GM12878 (cell line): ENCODE measurements around the gene TRAPPC2.

Experiments
- BHLHE40 ChIP-seq, 2 experiments: fragments of 450-650 bp in 1 of 2; IDR thresholded peaks; 2 replicates each; pipeline ENCODE4 v1.6.1; 2011 to 2017; ENCODE audit warnings: low read depth in 2 of 2, borderline replicate concordance in 1 of 2, improper control_type of control experiment in 1 of 2, low read length in 1 of 2, mild to moderate bottlenecking in 1 of 2
- NR2C2 ChIP-seq: IDR thresholded peaks from 2 replicates; pipeline ENCODE4 v1.6.1; 2011; ENCODE audit warnings: borderline replicate concordance, low read depth; ENCODE audit not compliant: control insufficient read depth, insufficient read length
- ZNF274 ChIP-seq: IDR thresholded peaks from one replicate; pipeline ENCODE4 v1.8.0; 2011; ENCODE audit not compliant: insufficient read length, insufficient read depth
- TF ChIP-seq, protein P1 (sequence below): IDR thresholded peaks from 2 replicates; pipeline ENCODE4 v1.6.1; 2011; ENCODE audit warnings: low read depth, mild to moderate bottlenecking, low read length, moderate library complexity, borderline replicate concordance; ENCODE audit errors: extremely low read depth

DNA sequence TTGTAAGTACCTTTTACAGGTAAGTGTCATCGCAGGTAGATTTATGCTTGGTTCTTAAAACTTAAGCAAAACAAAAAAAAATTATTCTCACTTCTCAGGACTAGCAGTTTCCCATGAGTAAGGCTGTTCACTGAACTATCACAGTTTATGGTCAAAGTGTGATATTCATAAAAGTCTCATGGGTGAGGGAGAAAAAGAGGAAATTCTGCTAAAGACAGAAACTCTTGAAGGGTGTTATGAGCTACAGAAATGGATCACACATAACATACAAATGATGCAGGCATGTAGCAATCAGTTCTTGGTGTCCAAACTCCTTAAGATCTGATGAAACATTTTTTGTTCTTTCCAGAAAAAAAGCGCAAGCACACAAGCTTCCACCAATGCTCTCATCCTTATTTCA is 37.0 kb downstream of the TRAPPC2 start:
- TF ChIP-seq ZNF274 (no peak), NR2C2 (no peak), BHLHE40 (IDR thresholded peaks at IDR 0.05; ENCODE audit: borderline replicate concordance in 1 of 2, low read depth in 2 of 2, low read length in 1 of 2) (no peak; a peak in 1 of 4 replicates)
- TF ChIP-seq, protein P1, sequence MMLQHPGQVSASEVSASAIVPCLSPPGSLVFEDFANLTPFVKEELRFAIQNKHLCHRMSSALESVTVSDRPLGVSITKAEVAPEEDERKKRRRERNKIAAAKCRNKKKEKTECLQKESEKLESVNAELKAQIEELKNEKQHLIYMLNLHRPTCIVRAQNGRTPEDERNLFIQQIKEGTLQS = no peak
